T follicular helper cell (primary cell): ENCODE results near the gene PLEKHA1.

ENCODE experiments used
- DNase-seq: peaks from one replicate; pipeline ENCODE4 v3.0.0-alpha.2; 2020; ENCODE audit warnings: low read depth

The PLEKHA1 gene

GRCh38 chr10:122461729-122462532, 87.4 kb downstream of the PLEKHA1 start:
- no peak for DNase-seq

DNA sequence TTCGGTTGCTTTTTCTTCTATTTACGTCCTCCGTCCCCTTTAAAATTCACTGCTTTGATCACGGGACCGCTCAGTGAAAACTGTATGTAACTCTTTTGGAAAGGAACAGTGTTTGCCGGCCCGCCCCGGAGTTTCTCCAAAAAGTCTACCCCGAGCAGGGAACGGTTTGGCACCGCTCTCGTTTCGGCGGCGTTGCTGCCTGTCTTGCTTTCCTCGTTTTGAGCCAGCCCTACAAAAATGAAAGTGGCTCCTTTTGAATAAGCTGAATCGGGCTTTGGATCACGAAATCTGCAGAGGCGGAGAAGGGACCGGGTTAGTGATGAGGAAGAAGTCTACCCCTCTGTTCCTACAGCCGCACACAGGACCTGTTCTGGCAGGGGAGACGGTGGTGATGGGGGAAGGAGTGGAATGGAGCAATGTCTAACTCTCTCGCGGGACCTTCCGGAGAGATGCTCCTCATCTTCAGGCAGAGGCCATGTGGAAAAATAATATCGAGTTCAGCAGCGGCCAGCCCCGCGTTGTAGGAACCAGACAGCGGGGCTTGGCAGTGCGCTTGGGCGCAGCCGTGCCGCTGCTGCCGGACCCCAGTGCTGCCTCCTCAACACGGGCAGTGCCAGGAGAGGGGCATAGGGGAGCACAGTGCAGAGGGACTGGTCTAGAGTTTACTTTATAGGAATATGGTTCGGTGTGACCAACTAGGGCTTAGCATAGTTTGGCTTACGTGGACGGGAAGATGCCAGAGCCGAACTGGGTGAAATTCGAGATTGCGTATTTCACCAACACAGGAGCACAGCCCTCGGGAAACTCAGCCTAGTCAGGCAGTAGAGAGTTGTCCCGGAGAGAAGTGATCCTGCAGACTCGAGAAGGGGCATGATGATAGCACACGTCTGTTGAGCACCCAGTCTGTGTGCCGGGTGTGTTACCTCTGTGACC, 88.3 kb downstream of the PLEKHA1 start:
- DNase-seq, result no peak

GRCh38 chr10:122463466-122464249, 89.2 kb downstream of the PLEKHA1 start:
- no peak for DNase-seq

DNA sequence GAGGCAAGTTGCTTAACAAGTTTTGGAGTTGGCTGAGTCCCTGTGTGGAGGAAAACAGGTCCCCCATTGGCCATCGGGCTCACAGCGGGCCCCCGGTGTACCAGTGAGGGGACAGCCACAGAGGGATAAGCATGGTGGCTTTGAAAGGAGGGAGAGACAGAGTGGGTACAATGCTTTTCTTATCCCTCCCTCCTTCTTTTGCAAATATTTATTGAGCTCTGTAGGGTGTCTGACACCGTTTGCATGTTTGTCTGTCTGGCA, 89.7 kb downstream of the PLEKHA1 start:
- DNase-seq, result no peak

GRCh38 chr10:122464586-122464985, 90.1 kb downstream of the PLEKHA1 start:
- DNase-seq, result no peak

- no peak for DNase-seq
Observed at GRCh38 chr10:122465401-122466040, 91.0 kb downstream of the PLEKHA1 start.

- DNase-seq, result no peak
Observed at GRCh38 chr10:122466951-122467381, 92.5 kb downstream of the PLEKHA1 start.

- DNase-seq, result no peak
Observed at GRCh38 chr10:122467701-122468100, 93.2 kb downstream of the PLEKHA1 start.

GRCh38 chr10:122468307-122468925, 93.9 kb downstream of the PLEKHA1 start:
- DNase-seq, result no peak

DNA sequence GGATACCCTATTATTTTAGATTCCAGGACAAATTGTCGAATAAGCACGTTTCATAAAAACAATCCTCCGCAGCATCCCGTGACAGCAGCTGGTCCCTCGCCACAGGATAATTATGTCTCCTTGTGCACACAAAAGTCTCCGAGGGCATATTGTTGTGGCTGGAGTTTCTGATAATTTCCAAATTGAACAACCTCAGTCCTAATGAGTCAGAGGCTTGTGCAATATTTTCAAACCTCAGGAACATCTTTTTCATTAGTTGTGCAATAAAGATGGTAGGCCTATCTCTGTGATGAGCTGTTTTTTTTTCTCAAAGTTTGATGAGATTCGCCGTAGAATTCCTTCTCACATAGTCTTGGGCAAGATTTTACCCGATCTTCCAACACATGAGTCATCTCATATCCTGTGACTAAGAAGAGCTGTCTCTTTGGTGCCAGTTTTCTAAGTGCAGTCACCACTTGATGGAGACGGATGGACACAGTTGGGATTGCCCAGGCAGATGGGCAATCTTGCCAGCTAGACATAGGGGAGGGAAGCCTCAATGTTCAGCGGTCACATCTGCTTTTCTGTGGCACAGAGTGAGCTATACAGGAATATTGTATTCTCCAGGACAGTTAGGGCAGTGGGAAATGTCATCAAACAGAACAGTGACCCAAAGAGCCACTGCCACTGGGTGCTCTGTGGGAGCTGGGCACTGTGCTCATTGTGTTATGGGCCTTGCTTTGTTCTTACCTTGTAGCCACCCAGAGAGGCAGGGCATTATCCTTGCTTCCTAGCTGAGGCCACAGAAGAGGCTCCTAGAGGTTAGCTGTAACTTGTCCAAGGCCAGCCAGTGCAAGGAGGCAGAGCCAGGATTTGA, 94.6 kb downstream of the PLEKHA1 start:
- no peak for DNase-seq

- no peak for DNase-seq
Observed at GRCh38 chr10:122469848-122470247, 95.3 kb downstream of the PLEKHA1 start.

- DNase-seq, result no peak
Observed at GRCh38 chr10:122471531-122472177, 97.1 kb downstream of the PLEKHA1 start.

GRCh38 chr10:122473116-122473515, 98.6 kb downstream of the PLEKHA1 start:
- DNase-seq, result no peak

GRCh38 chr10:122474131-122474818, 99.8 kb downstream of the PLEKHA1 start:
- no peak for DNase-seq

- no peak for DNase-seq
Observed at GRCh38 chr10:122475100-122475499, 100.6 kb downstream of the PLEKHA1 start.

GRCh38 chr10:122475591-122476332, 101.3 kb downstream of the PLEKHA1 start:
- DNase-seq, result no peak

- no peak for DNase-seq
Observed at GRCh38 chr10:122476333-122476695, 101.8 kb downstream of the PLEKHA1 start.

DNA sequence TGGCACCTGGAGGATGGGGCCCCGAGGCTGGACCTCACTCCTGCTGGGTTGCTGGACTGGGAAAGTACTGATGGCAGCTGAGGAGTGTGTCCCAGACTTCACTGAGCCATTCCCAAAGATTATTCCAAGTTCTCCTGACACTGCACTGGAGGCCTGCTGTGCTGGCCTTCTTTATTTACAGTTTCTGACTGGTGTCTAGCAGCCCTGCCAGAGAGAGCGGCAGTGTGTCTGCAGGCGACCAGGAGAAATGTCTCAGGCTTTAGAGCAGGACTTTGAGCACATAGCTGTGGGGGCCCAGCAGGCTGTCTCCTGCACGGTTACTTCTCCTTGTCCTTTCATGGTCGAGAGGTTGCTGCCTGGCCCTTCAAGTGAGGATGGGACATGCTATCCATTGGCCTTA, 102.9 kb downstream of the PLEKHA1 start:
- no peak for DNase-seq

GRCh38 chr10:122478971-122479370, 104.5 kb downstream of the PLEKHA1 start:
- DNase-seq, result no peak
